T follicular helper cell (primary cell): ENCODE measurements around the gene AAMDC.
"Not testable (repeated sequence)": the region's sequence is repeated elsewhere in the genome, so short reads cannot be mapped to it uniquely, and the experiment has no call there.

ENCODE experiments used
- DNase-seq: peaks from one replicate; pipeline ENCODE4 v3.0.0-alpha.2; 2020; ENCODE audit warnings: low read depth

Gene AAMDC

DNA sequence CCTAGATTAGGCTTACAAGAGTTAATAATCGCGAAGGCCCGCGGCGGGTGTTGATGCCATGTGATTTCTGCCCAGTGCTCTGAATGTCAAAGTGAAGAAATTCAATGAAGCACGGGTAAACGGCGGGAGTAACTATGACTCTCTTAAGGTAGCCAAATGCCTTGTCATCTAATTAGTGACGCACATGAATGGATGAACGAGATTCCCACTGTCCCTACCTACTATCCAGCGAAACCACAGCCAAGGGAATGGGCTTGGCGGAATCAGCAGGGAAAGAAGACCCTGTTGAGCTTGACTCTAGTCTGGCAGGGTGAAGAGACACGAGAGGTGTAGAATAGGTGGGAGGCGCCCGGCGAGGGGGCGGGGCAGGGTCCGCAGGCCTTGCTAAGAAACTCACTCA lies 65.5 kb downstream of the AAMDC start:
- DNase-seq: no peak

DNA sequence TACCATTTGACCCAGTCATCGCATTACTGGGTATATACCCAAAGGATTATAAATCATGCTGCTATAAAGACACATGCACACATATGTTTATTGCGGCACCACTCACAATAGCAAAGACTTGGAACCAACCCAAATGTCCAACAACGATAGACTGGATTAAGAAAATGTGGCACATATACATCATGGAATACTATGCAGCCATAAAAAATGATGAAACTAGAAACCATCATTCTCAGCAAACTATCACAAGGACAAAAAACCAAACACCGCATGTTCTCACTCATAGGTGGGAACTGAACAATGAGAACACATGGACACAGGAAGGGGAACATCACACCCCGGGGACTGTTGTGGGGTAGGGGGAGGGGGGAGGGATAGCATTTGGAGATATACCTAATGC lies 68.1 kb downstream of the AAMDC start:
- not testable (repeated sequence) for DNase-seq

DNA sequence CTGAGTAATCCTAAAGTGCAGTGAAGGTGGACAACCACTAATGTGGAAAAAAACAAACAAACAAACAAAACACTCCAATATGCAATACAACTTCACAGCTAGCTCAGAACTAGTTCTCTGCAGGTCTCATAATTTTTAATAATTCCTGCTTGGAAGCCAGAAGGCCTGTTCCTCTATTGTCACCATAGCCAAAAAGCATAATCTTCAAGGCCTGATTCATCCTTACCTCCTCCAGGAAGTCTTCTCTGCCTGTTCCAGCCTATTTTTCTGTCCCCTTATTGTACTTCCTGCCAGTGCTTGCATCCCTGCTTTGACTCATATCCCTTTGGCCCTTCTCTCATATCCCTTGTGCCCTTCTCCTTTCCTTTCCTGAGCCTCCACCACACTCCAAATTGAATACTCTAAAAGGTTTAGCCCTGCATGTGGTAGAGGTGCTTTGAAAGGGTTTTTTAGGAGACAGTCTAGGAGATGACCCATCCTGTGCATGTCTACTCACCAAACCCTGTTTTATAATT lies 69.2 kb downstream of the AAMDC start:
- DNase-seq: not testable (repeated sequence)

DNA sequence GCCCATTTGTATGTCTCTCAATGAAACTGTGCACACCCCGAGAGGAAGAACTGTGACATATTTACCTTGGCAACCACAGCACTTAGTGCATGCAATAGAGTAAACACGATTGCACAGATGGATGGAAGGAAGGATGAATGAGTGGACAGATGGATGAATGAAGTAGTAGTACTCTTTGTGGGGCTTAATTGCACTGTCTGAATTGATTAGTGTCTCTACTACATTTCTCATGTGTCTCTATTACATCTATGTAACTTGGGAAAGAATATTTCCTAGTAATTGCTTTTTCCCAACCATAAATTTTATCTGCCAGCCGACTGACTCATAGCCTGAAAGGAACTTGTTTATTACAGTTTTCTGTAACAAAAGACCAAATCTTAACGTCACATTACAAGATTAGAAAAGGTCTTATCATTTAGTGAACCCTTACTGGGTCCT lies 69.7 kb downstream of the AAMDC start:
- not testable (repeated sequence) for DNase-seq

DNA sequence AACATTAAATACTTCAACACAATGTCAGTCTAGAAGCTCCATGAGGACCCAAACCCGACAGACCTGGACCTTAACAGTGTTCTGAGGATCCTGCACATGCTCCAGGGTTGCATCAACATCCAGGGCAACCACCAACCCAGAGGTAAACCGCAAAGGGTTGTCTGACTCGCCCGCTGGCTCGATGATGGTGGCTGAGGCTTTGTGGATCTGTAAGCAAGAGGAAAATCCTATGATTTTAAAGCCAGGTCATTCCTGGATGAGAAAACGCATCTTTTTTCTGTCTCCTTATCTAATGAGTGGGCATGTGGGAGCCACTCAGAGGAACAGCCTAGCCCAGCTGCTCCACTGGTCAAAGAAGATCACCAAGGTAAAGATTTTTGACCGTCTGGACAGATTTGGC lies 70.3 kb downstream of the AAMDC start:
- DNase-seq: not testable (repeated sequence)

DNA sequence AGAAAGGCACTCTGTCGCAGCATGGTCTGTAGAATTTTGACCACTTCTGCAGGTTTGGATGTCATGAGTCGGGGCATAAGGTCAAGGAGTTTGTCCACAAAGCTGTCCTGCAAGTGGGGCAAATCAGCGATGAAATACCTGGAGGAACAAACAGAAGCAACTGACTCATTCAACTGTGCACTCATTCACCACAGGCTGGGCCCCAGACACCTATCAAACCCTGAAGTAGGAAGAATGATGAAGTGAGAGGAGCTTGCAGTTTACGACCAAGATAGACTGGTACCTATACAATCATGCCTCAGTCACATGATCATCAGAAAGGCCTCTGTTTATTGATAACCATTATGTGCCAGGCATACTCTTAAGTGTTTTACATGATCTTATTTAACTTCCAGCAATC lies 70.8 kb downstream of the AAMDC start:
- not testable (repeated sequence) for DNase-seq

DNA sequence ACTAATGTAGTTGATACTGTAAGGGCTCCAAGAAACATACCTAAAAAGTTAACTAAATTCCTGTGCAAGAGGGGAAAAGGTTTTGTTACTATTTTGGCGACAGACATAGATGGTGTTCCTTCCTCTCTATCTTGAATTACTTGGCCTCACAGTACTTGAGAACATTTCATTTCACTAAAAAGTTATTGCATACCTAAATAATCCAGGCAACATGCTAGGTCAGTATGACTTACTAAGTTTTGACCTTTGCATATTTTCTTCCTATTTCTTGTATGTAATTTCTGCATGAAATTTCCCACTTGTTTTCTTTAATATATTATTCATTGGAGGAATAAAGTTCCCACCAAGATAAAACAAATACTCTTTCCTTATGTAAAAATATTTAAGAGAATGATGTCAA lies 74.0 kb downstream of the AAMDC start:
- DNase-seq: not testable (repeated sequence)

DNA sequence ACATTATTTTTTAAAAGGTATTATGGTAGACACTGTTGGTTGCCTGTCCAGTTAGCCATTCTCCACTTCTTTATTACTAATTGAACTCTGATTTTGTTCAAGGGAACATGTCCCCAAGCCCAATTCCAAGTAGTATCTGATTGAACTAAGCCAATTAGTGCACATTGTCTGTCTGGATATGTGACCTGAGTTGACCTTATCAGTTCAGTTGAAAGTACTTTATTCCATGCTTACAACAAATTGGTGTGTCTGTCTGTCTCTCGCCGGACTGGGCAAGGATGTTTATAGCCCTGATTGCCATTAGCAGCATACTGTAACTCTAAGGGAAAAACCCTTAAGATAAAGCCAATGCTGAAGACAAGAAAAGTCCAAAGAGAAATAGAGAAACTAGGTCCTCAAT lies 87.9 kb downstream of the AAMDC start:
- no peak for DNase-seq

DNA sequence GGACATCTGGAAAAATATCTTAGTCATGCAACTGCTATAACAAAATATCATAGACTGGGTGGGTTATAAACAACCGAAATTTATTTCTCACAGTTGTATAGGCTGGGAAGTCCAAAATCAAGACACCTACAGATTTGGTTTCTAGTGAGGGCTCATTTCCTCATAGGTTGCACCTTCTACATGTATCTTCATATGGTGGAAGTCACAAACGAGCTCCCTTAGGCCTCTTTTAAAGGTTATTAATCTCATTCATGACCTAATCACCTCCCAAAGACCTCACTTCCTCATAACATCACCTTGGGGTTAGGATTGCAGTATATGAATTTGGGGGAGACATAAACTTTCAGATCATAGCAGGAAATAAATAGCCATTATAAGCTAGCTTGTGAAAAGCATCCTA lies 88.3 kb downstream of the AAMDC start:
- DNase-seq: no peak

DNA sequence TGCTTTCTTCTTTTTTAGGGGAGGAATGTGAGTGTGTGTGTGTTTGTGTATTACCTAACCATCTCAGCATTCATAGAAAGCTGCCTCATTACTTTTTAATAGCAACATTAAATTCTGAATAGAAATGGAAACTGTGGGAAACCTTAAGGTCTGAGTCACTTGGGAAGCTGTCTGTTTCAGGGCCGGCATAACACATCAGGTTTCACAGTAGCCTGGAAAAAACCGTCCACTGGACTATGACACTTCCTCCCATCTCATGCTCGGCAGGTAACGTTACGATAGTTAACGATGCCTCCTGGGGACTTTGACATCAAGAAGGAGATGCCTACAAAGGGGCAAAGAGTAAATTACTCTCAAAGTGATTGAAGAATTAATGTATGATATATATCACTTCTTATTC lies 89.9 kb downstream of the AAMDC start:
- not testable (repeated sequence) for DNase-seq

DNA sequence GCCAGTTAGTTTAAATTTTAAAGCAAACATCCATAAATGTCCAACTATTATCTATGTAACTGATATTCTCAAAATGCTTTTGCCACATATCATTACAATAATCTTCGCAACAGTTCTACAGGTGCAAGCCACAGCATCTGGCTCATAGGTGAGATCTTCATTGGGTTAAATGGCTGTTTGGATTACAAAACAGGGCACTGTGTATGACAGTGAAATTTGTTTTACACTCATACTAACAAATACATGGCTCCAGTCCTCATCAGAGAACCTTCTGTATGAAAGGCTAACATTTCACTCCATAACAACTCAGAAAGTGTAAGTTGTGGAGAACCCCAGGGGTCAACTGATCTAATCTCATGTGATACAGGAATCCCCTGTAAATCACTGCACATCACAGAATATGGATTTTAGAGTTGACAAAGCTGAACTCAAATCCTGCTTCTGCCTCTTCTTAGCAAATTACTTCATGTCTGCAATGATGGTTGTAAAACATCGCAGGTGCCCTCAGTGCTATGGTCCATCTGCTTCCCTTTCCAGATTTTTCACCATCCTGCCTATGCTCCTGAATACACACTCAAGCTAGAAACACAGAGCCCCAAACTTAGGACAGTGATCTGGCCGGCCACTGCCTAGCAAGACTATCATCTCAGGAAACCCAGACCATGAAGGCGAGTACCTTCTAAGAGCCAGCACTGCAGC lies 92.8 kb downstream of the AAMDC start:
- not testable (repeated sequence) for DNase-seq

DNA sequence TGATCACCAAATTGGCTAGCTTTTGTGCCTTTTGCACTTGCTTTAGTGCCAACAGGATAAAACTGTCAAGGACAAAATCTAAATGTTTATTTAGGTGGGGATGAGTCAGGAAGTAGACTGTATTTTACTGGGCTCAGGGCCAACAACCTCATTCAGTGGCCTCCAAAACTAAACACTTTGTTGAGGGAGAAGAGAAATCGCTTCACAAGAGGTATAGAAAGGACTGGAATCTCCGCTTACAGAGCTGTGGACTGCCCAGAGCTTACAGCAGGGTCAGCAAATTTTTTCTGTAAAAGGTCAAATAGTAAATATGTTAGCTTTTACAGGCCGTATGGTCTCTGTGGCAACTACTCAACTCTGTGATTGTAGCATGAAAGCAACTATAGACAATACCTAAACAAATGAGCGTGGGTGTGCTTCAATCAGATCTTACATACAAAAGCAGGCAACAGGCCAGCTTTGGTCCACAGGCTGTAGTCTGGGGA lies 93.4 kb downstream of the AAMDC start:
- DNase-seq: not testable (repeated sequence)

DNA sequence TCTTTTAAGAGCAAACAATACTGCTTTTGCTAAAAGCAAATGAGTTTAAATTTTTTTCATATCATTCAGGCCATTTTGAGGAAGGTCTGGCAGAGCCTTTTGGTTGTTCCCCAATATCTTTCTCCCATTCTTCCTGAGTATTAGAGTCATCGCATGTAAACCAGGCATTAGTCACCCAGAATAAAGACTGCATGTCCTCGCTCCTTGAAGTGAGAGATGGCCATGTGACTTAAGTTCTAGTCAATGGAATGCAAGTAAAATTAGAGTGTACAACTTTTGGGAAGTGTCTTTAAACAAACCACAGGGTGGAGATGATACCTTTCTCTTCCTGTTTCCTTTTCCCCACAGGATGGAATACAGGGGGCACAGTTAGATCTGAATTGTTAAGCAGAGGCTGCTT lies 96.8 kb downstream of the AAMDC start:
- DNase-seq: not testable (repeated sequence)
